Activated CD4-positive, alpha-beta T cell treated with anti-CD3 and anti-CD28 coated beads, Interleukin-2, amount 10 ng/mL, durations not matched to agents 24 days and 14 days (primary cell): ENCODE results near the gene NEK5. TPM values are rescaled to one million over a fixed set of nuclear protein-coding genes. Genes with fewer than 3 reads are reported as not detected.
"Not testable (repeated sequence)": the region's sequence is repeated elsewhere in the genome, so short reads cannot be mapped to it uniquely, and the experiment has no call there.

Source experiments
- DNase-seq: peaks from one replicate; pipeline ENCODE4 v3.0.0; 2022
- H3K27ac Mint-ChIP-seq: one replicate; pipeline ENCODE4 v1.8.0; 2022; ENCODE audit warnings: mild to moderate bottlenecking, mixed read lengths
- H3K27me3 Mint-ChIP-seq: one replicate; pipeline ENCODE4 v1.8.0; 2022; ENCODE audit warnings: mixed read lengths
- H3K36me3 Mint-ChIP-seq: one replicate; pipeline ENCODE4 v1.8.0; 2022; ENCODE audit warnings: low read depth, mild to moderate bottlenecking, mixed read lengths
- H3K4me1 Mint-ChIP-seq: one replicate; pipeline ENCODE4 v1.8.0; 2021; ENCODE audit warnings: mixed read lengths
- H3K4me3 Mint-ChIP-seq: one replicate; pipeline ENCODE4 v1.8.0; 2022; ENCODE audit warnings: mild to moderate bottlenecking, moderate library complexity, mixed read lengths
- H3K9me3 Mint-ChIP-seq: one replicate; pipeline ENCODE4 v1.8.0; 2021; ENCODE audit warnings: mixed read lengths
- intact Hi-C: fragments of 100-400 bp; cut with micrococcal nuclease; formaldehyde crosslinking; loops from one replicate; pipeline ENCODE4 v1.15.1; 2023
- total RNA-seq: library from RNA; stranded (reverse); gene quantifications from 2 replicates; pipeline ENCODE4 v1.2.3, GENCODE V29; 2022

The NEK5 gene
- total RNA-seq, 1 donor from 2014 or later, result not detected

DNA sequence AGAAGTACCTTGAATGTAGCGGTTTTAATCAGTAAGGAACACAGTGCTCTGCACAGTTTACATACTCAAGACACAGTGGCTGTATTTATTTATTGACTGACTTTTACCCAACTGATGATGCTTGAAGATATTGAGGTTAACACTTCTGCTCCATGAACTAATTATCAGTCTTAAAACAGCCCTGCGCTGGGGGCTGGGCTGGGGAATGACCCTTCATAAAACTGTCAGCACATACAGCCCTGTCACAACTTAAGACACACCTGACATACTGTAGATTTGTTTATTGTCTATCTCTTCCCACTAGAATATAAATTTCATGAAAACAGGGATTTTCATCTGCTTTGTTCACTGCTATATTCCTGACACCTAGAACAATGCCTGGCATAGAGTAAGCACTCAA lies 10.8 kb downstream of the NEK5 start:
- peak; percentile 40 for DNase-seq
- Mint-ChIP-seq H3K27ac (no peak overlapping the region), H3K4me3 (no peak overlapping the region), H3K36me3 (no peaks in the 10 kb centered on the region), H3K27me3 (peaks cover 20% of the 10 kb centered on the region), H3K4me1 (no peaks in the 10 kb centered on the region), H3K9me3 (no peaks in the 10 kb centered on the region)
- intact Hi-C loops, result no loop called here

DNA sequence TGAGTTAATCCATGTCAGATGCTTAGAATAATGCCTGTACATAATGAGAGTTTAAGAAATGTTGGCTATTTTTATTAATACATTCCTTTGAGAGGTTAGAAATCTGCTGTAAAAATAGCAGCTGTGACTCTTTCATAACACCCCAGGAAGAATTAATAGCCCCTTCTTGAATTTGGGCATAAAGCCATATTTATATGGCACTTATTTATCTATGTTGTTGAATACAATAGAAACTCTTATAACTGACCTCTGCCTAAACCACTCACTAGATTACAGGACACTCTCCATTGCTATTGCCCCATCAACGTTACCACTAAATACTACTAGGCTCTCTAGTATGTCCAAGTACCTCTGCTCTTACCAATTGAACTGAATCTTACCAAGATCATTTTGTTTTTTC lies 16.3 kb downstream of the NEK5 start:
- Mint-ChIP-seq H3K27ac (no peak overlapping the region), H3K36me3 (no peaks in the 10 kb centered on the region), H3K4me3 (no peak overlapping the region), H3K27me3 (peaks cover 31% of the 10 kb centered on the region), H3K4me1 (no peaks in the 10 kb centered on the region), H3K9me3 (no peaks in the 10 kb centered on the region)
- intact Hi-C loops, result no loop called here
- no peak for DNase-seq

GRCh38 chr13:52109116-52109670 lies 19.7 kb downstream of the NEK5 start:
- H3K4me1 Mint-ChIP-seq, result no peaks in the 10 kb centered on the region
- H3K9me3 Mint-ChIP-seq, result no peaks in the 10 kb centered on the region
- H3K27ac Mint-ChIP-seq, result no peak overlapping the region
- H3K27me3 Mint-ChIP-seq, result peaks cover 26% of the 10 kb centered on the region
- intact Hi-C loops, result no loop called here
- peak; percentile 20 for DNase-seq
- H3K36me3 Mint-ChIP-seq, result no peaks in the 10 kb centered on the region
- H3K4me3 Mint-ChIP-seq, result no peak overlapping the region

GRCh38 chr13:52105841-52106240 lies 23.0 kb downstream of the NEK5 start:
- Mint-ChIP-seq H3K9me3 (no peaks in the 10 kb centered on the region), H3K27ac (no peak overlapping the region), H3K27me3 (peaks cover 11% of the 10 kb centered on the region), H3K4me3 (no peak overlapping the region), H3K4me1 (no peaks in the 10 kb centered on the region), H3K36me3 (no peaks in the 10 kb centered on the region)
- DNase-seq, result peak; percentile 21
- intact Hi-C loops, result no loop called here

DNA sequence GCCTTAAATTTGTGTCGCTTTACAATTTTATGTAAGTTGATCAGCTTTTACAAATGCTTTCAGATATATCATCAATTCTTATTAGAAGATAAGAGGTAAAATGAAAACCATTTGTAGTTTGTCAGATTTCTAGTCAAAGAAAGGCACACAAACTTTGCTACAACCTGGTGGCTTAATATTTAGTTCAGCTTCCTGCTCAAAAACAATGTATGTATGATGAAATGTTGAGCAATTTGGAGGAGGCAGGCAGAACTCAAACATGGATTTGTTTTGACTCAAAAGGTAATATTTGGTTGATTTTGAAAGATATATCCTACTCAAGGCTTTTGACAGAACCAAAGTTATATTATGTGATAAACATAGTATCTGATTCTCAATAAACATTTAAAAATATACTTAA lies 24.2 kb downstream of the NEK5 start:
- Mint-ChIP-seq H3K36me3 (no peaks in the 10 kb centered on the region), H3K4me1 (no peaks in the 10 kb centered on the region), H3K27ac (no peak overlapping the region), H3K4me3 (no peak overlapping the region), H3K9me3 (no peaks in the 10 kb centered on the region), H3K27me3 (peaks cover 5% of the 10 kb centered on the region)
- peak; percentile 6 for DNase-seq
- intact Hi-C loops, result no loop called here

GRCh38 chr13:52103386-52103785 lies 25.5 kb downstream of the NEK5 start:
- no peaks in the 10 kb centered on the region for H3K9me3 Mint-ChIP-seq
- no peak overlapping the region for H3K27ac Mint-ChIP-seq
- H3K36me3 Mint-ChIP-seq, result no peaks in the 10 kb centered on the region
- H3K4me1 Mint-ChIP-seq, result no peaks in the 10 kb centered on the region
- H3K4me3 Mint-ChIP-seq, result no peak overlapping the region
- intact Hi-C loops, result no loop called here
- H3K27me3 Mint-ChIP-seq, result no peaks in the 10 kb centered on the region
- DNase-seq, result peak; percentile 25

DNA sequence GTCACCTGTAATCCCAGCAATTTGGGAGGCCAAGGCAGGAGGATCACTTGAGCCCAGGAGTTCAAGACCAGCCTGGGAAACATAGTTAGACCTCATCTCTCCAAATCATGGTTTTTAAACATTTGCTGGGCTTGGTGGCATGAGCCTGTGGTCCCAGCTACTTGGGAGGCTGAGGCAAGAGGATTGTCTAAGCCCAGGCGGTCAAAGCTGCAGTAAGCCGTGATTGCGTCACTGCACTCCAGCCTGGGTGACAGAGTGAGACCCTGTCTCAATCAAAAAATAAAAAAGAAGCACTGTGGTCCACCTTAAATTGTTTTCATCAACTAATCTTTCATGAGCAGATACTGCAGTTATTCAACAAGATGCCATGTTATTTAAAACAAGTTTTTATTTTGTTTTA lies 26.4 kb downstream of the NEK5 start:
- peak; percentile 20 for DNase-seq
- H3K27me3 Mint-ChIP-seq, H3K4me1 Mint-ChIP-seq, H3K27ac Mint-ChIP-seq, H3K36me3 Mint-ChIP-seq, H3K9me3 Mint-ChIP-seq, intact Hi-C loops, H3K4me3 Mint-ChIP-seq: not testable (repeated sequence)

GRCh38 chr13:52097197-52097596 lies 31.7 kb downstream of the NEK5 start:
- Mint-ChIP-seq H3K27me3 (peaks cover 1% of the 10 kb centered on the region), H3K4me1 (no peaks in the 10 kb centered on the region), H3K4me3 (no peak overlapping the region), H3K9me3 (no peaks in the 10 kb centered on the region), H3K27ac (no peak overlapping the region), H3K36me3 (no peaks in the 10 kb centered on the region)
- no peak for DNase-seq
- intact Hi-C loops, result no loop called here

DNA sequence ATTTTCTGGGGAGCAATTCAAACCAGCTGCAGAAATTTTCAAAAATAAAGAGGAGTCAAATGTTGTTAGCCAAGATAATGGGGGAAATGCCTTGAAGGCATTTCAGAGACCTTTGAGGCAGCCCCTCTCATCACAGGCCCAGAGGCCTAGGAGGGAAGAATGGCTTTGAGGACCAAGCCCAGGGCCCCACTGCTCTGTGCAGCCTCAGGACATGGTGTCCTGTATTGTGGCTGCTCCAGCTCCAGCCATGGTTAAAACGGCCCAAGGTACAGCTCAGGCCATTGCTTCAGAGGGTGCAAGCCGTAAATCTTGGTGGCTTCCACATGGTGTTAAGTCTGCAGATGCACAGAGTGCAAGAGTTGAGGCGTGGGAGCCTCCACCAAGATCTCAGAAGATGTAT lies 32.1 kb downstream of the NEK5 start:
- peaks cover 2% of the 10 kb centered on the region for H3K27me3 Mint-ChIP-seq
- no peak for DNase-seq
- H3K4me1 Mint-ChIP-seq, result no peaks in the 10 kb centered on the region

DNA sequence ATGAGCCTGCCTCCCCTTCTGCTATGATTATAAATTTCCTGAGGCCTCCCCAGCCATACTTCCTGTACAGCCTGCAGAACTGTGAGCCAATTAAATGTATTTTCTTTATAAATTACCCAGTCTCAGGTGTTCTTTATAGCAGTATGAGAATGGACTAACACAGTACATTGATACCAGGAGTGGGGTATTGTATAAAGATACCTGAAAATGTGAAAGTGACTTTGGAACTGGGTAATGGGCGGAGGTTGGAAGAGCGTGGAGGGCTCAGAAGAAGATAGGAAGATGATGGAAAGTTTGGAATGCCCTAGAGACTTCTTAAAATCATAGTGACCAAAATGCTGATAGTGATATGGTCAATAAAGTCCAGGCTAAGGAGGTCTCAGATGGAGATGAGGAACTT lies 32.8 kb downstream of the NEK5 start:
- intact Hi-C loops, result no loop called here
- no peaks in the 10 kb centered on the region for H3K4me1 Mint-ChIP-seq
- no peak overlapping the region for H3K4me3 Mint-ChIP-seq

More for the DNA sequence above, 32.1 kb downstream of the NEK5 start:
- Mint-ChIP-seq H3K36me3 (no peaks in the 10 kb centered on the region), H3K9me3 (no peaks in the 10 kb centered on the region), H3K4me3 (no peak overlapping the region), H3K27ac (no peak overlapping the region)
- intact Hi-C loops, result no loop called here

GRCh38 chr13:52092087-52092486 lies 36.8 kb downstream of the NEK5 start:
- Mint-ChIP-seq H3K4me1 (no peaks in the 10 kb centered on the region), H3K9me3 (no peaks in the 10 kb centered on the region), H3K36me3 (no peaks in the 10 kb centered on the region), H3K27me3 (peaks cover 2% of the 10 kb centered on the region), H3K4me3 (no peak overlapping the region), H3K27ac (no peak overlapping the region)
- intact Hi-C loops, result no loop called here
- no peak for DNase-seq

More for the DNA sequence above, 32.8 kb downstream of the NEK5 start:
- H3K9me3 Mint-ChIP-seq, result no peaks in the 10 kb centered on the region
- DNase-seq, result no peak
- no peak overlapping the region for H3K27ac Mint-ChIP-seq
- H3K27me3 Mint-ChIP-seq, result peaks cover 2% of the 10 kb centered on the region
- no peaks in the 10 kb centered on the region for H3K36me3 Mint-ChIP-seq

DNA sequence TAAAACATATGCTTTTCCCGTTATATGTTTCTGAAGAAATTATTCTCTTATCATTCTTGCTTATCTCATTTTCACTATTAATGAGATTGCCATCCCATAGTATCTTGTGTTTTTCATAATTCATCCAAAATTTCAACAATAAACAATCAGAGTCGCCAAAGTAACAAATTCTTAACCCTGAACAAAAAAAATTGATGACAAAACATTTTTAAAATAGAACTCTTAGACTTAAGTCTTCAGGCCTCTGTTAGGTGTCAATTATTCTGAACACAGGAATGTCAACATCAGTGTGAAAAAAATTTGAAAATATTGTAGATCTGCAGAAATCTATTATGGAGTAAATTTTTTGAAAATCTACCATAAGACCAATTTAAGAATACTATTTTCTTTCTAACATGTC lies 37.4 kb downstream of the NEK5 start:
- Mint-ChIP-seq H3K27me3 (peaks cover 2% of the 10 kb centered on the region), H3K9me3 (no peaks in the 10 kb centered on the region), H3K36me3 (no peaks in the 10 kb centered on the region), H3K27ac (no peak overlapping the region), H3K4me1 (no peaks in the 10 kb centered on the region), H3K4me3 (no peak overlapping the region)
- no peak for DNase-seq
- intact Hi-C loops, result no loop called here

DNA sequence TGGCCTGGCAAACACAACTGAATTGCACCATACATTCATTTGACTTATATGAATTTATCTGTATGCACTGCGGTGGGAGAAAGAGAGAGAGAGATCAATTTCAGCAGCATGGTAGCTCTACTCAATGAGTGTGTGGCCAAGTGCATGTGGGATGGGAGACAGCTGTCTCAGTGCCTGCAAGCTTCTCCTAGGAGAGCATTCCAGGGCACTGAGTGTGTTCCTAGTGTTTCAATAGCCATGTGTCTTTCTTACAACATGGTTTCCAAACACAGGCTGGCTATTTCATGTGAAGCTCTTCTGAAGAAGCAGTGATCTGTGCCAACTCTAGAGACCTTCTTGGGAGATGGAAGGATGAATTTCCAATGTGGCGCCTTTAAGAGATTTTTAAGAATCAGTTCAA lies 43.5 kb downstream of the NEK5 start:
- Mint-ChIP-seq H3K27ac (no peak overlapping the region), H3K4me3 (no peak overlapping the region), H3K27me3 (peaks cover 3% of the 10 kb centered on the region), H3K9me3 (no peaks in the 10 kb centered on the region), H3K36me3 (no peaks in the 10 kb centered on the region), H3K4me1 (no peaks in the 10 kb centered on the region)
- intact Hi-C loops, result no loop called here
- DNase-seq, result peak; percentile 18

GRCh38 chr13:52084981-52085380 lies 43.9 kb downstream of the NEK5 start:
- H3K4me3 Mint-ChIP-seq, intact Hi-C loops: not testable (repeated sequence)

DNA sequence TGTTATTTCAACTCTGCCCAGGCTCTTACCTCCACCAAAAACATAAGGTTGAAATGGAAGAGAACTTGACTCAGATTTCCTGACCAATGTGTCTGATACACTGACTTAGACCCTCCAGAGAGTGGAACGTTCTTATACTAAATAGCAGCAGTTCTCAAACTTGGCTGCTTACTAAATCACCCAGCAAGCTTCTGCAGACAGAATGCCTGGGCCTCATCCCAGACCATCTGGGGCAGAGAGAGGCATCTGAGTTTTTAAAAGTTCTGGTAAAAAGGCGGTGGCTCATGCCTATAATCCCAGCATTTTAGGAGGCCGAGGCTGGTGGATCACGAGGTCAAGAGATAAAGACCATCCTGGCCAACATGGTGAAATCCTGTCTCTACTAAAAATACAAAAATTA lies 46.3 kb downstream of the NEK5 start:
- H3K27ac Mint-ChIP-seq, result no peak overlapping the region
- intact Hi-C loops, result no loop called here
- no peak overlapping the region for H3K4me3 Mint-ChIP-seq
- no peaks in the 10 kb centered on the region for H3K36me3 Mint-ChIP-seq
- H3K9me3 Mint-ChIP-seq, result no peaks in the 10 kb centered on the region
- no peaks in the 10 kb centered on the region for H3K4me1 Mint-ChIP-seq
- DNase-seq, result peak; percentile 35
- H3K27me3 Mint-ChIP-seq, result peaks cover 3% of the 10 kb centered on the region

More at GRCh38 chr13:52084981-52085380, 43.9 kb downstream of the NEK5 start:
- peak; percentile 22 for DNase-seq
- not testable (repeated sequence) for H3K36me3 Mint-ChIP-seq, H3K27me3 Mint-ChIP-seq, H3K4me1 Mint-ChIP-seq, H3K9me3 Mint-ChIP-seq, H3K27ac Mint-ChIP-seq
